Fibroblast of skin of scalp (primary cell): ENCODE results near the gene DHRS12.

Source experiments
- DNase-seq: peaks from one replicate; pipeline ENCODE4 v3.0.0-alpha.2; 2013

DHRS12 gene

GRCh38 chr13:51758691-51759090, 45.3 kb downstream of the DHRS12 start:
- DNase-seq: no peak

- DNase-seq: no peak
Measured at GRCh38 chr13:51756651-51757050, 47.3 kb downstream of the DHRS12 start.

GRCh38 chr13:51747438-51748434, 56.2 kb downstream of the DHRS12 start:
- DNase-seq: no peak

- no peak for DNase-seq
Measured at GRCh38 chr13:51746802-51747201, 57.2 kb downstream of the DHRS12 start.

- DNase-seq: no peak
Measured at GRCh38 chr13:51745243-51745642, 58.7 kb downstream of the DHRS12 start.

- DNase-seq: no peak
Measured at GRCh38 chr13:51742611-51743010, 61.4 kb downstream of the DHRS12 start.

GRCh38 chr13:51742031-51742430, 61.9 kb downstream of the DHRS12 start:
- no peak for DNase-seq

- DNase-seq: no peak
Measured at GRCh38 chr13:51740698-51741097, 63.3 kb downstream of the DHRS12 start.

GRCh38 chr13:51739027-51739764, 64.8 kb downstream of the DHRS12 start:
- no peak for DNase-seq

GRCh38 chr13:51738226-51738905, 65.6 kb downstream of the DHRS12 start:
- no peak for DNase-seq

- no peak for DNase-seq
Measured at GRCh38 chr13:51737609-51738008, 66.4 kb downstream of the DHRS12 start.

GRCh38 chr13:51734786-51735185, 69.2 kb downstream of the DHRS12 start:
- DNase-seq: peak; percentile 71

- peak; percentile 18 for DNase-seq
Measured at GRCh38 chr13:51733374-51734298, 70.3 kb downstream of the DHRS12 start.

- DNase-seq: peak; percentile 79
Measured at GRCh38 chr13:51731759-51732158, 72.2 kb downstream of the DHRS12 start.

GRCh38 chr13:51730927-51731326, 73.0 kb downstream of the DHRS12 start:
- DNase-seq: no peak

- peak; percentile 89 for DNase-seq
Measured at GRCh38 chr13:51729866-51730553, 74.0 kb downstream of the DHRS12 start.

GRCh38 chr13:51728972-51729371, 75.0 kb downstream of the DHRS12 start:
- peak; percentile 45 for DNase-seq

GRCh38 chr13:51728275-51728673, 75.7 kb downstream of the DHRS12 start:
- DNase-seq: no peak

- no peak for DNase-seq
Measured at GRCh38 chr13:51727634-51728274, 76.2 kb downstream of the DHRS12 start.

GRCh38 chr13:51726446-51727193, 77.3 kb downstream of the DHRS12 start:
- peak; percentile 83 for DNase-seq
